OCI-LY1 (cell line): ENCODE measurements around the gene ACVR2A.

ENCODE experiments used
- EZH2 ChIP-seq: fragments of 200-600 bp; sonication (generic), shearing (Covaris generic); IDR thresholded peaks from 2 replicates; pipeline ENCODE4 v1.8.0; 2017; ENCODE audit warnings: borderline replicate concordance, mixed run types, mild to moderate bottlenecking, antibody characterized with exemption, low read length, moderate library complexity, mixed read lengths
- TF ChIP-seq, protein P1 (sequence below): fragments of 200-600 bp; sonication (generic), shearing (Covaris generic); IDR thresholded peaks from 2 replicates; pipeline ENCODE4 v1.5.1; 2017; ENCODE audit warnings: mild to moderate bottlenecking, antibody characterized with exemption, low read length, moderate library complexity, mixed read lengths

DNA sequence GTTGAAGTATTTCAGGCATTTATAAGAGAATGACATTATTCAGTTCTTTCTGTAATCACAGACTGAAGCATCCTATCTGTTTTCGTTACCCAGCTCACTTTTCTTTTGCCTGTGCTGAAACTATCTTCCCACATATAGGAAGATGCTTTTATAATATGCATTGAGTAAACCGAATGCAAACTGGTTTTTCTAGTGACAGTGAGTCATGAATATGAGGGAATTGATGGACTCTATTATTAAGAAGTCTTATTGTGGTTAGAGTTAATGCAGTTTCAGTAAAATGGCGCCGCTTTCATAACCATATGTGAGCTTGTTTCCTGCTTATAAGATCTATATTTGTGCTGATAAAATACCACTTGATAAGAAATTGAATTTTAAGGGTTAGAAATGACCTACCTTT lies 59.2 kb downstream of the ACVR2A start:
- TF ChIP-seq, protein P1, sequence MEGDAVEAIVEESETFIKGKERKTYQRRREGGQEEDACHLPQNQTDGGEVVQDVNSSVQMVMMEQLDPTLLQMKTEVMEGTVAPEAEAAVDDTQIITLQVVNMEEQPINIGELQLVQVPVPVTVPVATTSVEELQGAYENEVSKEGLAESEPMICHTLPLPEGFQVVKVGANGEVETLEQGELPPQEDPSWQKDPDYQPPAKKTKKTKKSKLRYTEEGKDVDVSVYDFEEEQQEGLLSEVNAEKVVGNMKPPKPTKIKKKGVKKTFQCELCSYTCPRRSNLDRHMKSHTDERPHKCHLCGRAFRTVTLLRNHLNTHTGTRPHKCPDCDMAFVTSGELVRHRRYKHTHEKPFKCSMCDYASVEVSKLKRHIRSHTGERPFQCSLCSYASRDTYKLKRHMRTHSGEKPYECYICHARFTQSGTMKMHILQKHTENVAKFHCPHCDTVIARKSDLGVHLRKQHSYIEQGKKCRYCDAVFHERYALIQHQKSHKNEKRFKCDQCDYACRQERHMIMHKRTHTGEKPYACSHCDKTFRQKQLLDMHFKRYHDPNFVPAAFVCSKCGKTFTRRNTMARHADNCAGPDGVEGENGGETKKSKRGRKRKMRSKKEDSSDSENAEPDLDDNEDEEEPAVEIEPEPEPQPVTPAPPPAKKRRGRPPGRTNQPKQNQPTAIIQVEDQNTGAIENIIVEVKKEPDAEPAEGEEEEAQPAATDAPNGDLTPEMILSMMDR: no peak
- no peak for TF ChIP-seq EZH2
